HuH-7.5 (cell line): ENCODE results near the gene HRH3.

Experiments used
- DNase-seq: peaks from one replicate; pipeline ENCODE4 v3.0.0; 2011; ENCODE audit warnings: low spot score

HRH3 gene

DNA sequence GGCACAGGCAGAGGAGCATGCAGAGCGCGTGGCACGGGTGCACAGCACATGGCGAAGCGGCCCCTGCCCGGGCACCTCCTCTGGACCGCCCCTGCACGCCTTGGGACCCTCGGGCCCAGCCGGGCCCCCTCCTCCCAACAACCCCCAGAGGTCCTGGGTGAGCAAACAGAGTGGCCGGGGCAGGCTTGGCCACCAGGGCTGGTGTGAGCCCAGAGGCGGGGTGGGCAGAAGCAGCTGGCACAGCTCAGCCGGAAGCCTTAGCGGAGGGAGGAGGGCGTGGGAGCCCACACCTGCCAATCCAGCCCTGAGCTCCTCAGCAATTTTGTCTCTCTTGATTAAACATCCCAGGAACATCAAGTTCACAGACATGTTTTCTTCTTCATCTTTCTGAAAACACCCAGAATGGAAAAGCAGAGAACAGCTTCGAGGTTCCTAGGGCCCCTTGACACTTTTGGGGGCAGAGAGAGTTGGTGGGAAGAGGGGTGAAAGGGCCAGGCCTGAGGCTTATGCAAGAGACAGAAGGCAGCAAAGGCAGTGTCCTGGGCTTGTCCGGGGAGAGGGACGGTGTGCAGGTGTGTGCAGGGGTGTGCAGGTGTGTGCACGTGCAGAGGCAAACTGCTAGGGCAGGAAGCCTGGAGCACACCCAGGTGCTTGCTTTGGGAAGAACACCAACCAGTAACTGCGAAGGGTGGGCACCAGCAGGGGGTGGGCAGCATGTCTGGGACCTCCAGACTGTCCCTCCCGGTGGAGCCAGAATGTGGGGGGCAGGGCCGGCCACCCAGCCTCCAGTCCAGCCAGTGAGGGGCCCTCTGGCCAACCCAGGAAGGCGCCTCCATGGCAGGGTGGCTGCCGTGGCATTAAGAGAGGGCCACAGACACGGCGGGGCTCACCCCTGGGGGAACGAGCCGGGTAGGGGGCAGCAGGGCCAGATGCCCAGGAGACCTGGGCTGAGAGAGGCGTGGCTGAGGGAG, 4.8 kb downstream of the HRH3 start:
- DNase-seq, result no peak

DNA sequence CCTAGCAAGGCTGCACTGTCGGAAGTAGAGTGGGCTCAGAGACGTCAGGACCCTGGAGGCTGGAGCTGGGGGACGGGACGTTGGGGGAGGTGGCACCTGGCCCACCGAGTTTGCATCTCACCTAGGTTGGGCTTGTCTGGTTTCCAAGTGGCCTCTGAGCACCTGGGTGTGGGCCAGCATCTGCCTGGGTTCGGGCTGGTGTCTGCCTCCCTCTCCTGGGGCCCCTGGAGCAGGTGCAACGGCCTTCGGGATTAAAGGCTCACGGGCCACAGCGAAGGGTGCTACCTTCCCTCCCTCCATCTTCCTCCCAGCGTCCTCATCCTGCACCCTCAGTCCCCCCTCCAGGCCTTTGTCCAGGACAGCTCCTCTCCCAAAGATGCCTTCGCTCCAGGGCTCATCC, 6.0 kb downstream of the HRH3 start:
- no peak for DNase-seq

DNA sequence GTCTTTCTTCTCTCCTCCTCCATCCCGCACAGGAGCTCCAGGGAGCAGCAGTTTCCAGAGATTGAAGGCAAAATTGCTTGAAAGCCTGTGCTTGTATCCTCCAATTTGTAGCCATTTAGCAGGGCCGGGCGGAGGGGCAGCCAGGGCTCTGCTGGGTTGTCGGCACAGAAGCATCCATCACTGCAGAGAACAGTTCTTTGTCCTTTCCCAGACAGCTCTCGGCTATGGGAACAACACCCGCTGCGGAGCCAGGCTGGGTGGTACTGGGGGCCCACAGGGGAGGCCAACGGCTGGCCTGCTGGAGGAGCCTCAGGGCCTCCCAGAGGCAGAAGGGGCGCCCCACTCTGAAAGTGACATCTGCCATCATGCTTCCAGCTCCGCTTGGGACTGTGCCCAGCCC, 7.8 kb downstream of the HRH3 start:
- no peak for DNase-seq

DNA sequence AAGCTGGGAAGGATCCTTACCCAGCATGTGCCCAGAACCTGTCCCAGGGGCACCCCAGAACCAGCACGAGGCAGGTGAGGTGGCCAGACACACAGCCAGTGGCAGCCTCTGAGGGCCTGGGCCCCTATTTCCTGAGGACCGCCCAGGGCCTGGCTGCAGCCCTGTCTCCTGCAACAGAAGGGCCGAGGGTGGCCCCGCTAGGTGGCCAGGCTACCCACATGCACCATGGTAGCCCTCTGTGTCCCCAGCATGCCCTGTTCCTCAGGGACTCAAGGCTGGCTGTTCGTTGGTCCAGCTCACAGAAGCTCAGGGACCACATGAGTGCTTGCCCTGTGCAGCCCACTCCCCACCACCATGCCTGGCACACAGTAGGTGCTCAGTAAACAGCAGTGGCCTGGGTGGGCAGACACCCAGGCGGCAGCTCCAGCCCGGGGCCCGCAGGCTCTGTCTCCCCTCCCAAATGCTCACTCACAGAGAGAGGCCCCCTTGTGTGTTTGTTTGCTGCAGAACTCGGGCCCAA, 8.2 kb downstream of the HRH3 start:
- DNase-seq, result no peak

DNA sequence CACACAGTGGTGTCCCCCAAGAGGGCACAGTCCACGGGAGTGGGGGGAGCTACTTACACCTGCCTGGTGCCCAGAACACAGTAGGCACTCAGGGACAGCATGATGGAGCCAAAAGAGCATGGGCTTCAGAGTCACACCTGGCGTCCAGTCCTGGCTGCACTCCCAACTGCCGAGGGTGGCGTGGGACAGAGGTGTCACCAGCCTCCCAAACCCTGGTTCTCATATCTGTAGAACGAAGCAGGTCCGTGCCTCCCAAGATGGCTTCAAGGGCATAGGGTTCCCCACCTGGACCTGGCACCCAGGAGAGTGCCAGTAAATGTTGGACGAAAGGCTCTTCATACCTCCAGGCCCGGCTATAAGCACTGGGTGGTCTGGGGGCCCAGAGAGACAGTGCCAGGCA, 8.9 kb downstream of the HRH3 start:
- DNase-seq, result no peak

DNA sequence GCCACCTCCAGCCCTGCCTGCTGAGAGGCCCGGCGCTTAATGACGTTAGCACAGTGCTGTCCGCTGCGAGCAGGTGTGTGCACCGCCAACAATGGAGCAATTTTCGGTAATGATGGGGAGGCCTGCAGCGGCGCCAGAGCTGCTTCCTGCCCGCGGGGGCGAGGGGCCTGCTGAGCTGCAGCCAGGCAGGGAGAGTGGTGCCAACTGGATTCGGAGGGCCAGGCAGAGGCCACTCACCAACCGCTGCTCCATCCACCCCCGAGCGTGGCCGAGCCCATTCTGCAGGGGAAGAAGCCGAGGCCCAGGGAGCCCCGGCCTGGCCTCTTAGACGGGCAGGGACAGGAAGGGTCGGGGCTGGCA, 9.6 kb downstream of the HRH3 start:
- DNase-seq, result no peak

DNA sequence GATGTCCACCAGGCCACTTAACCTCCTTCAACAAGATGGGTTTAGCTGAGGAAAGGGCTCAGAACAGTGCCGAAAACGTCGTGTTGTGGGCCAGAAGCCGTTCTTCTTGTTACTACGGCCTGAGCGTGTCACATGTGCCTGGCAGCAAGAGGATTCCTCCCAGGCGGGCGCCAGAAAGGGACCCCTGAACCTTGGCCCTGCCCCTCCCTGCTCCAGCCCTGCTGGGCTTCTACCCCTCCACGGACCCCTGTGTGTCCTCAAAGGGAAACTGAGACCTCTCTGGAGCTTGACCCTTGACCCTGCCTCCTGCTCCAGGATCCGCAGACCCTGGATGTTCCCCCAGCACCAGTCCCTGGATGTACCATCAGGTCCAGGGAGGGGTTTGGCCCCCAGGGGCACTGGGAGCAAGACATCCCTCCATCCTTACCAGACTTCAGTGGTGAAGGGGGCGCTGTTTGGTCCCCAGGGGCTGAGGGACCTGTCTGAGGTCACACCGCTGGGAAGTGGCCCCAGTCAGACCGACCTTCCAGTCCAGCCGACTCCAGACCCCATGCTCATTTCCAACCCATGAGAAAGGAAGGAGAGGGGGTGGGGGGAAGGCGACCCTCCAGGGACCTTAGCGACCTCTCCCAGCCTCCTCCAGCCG, 10.1 kb downstream of the HRH3 start:
- no peak for DNase-seq

DNA sequence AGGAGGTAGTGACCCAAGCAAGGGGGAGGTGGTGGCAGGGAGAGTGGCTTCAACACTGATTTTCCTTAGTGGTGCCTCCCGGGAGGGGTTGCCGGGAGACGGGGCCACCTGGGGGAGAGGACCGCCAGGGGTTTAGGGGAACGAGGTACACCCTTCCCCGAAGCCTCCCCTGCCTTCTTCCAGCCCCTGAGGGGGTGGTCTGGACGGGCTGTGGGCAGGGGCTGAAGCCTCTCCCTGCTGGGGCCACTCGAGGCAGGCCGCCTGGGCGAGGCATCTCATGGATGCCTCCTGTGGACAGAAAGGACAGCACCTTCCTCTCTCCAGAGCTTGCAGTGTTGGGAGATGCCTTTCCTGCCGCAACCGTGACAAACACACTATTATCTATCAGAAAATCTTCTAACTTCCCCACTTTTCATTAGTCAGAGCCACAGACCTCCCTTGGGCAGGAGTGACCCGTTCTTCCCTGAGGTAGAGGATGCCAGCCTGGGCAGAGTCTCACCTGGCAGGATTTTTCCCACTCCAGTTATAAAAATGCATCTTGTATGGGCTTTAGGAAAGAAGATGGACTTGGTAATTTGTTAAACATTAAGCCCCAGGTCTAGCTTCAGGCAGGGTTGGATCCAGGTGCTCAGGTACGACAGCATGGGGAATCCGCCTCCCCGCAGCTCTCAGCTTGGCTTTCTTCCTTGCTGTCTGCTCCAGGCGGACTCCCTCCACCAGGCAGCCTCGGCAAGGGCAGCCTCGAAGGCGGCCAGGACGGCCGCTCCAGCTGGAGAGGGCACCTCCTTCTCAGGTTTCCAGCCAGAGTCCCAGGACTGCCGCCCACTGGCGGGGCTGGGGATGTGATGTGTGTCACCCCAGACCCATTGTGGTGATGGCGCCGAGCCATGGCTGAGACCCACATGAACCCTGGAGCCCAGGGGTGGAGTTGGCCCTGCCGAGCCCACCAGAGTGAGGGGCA, 11.0 kb downstream of the HRH3 start:
- DNase-seq, result no peak

DNA sequence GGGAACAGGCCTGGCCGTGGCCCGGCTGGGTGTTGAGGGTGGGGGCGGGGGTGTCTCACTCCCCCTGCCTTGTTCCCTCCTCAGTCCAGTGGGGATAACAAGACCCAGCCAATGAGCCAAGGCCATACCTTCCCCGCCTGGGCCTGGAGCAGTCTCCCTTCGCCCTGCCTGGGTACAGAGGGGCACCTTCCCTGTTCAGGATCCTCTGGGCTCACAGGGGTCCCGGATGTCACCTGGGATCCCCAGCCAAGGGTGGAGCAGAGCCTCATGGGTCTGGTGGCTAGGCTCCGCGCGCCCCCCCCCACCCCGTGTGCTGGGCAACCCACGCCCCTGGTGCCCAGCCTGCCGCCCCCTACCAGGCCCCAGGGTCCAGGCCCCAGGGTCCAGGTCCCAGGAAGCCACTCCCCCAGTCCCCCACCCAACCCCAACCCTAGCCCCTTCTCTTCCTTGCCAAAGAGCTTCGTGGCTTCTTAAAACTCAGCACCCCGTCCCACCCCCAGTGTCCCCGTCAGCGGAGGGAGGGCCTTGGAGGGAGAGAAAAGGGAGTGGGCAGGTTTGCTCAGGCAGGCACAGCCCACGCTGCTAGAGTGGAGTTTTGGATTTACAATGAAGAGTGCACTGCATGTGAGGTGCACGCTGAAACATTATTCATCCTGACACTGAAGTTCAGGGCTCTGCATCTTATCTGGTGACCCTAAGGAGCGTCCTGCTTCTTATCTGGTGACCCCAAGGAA, 11.8 kb downstream of the HRH3 start:
- DNase-seq, result no peak

DNA sequence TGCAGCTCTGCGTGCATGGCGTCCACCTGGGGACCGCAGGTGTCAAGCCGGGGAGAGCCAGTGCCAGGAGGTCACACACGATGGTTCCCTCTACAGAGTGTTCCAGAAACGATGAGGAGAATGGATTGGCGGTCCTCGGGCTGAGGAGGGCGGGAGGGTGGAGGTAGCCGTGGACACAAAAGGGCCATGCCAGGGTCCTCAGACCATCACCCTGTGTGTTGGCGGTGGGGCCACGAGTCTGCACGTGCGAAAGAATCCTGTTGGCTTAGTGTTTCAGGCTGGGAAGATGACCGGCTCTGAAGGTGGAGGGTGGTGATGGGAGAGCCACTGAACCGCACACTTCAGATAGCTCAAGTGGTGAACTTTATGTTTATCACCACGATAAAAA, 13.7 kb downstream of the HRH3 start:
- no peak for DNase-seq

DNA sequence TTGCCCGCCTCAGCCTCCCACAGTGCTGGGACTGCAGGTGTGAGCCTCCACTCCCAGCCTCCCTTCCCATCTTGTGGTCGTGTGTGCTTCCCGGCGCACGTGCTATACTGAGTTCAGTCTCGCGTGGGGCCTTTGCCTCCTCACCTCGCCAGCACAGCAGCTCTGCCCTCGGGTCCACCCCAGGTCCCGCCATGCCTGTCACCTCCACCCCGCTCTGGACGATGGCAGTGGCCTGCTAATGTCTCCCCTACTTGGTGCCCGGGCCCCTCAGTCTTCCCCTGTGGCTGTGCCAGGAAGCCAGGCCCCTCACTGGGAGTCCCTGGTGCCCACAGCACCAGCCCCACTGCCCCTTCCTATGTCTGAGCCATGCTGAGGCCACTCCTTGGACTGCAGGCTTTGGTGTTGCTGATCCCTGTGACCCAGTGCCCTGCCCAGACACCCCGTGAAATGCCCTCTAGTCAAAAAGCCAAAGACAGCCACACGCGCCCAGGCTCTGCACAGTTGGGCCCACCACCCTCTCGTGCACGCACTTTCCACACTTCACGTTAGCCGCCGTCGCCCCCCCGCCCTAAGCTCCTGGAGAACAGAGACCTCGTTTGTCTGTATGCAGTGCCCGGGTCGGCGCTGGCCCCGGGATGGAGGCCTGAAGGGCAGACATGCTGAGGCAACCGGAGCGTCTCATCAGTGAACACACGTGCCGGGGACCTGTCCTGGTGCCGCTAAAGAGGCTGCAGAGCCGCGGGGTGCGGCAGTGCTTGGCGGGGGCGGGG, 14.3 kb downstream of the HRH3 start:
- no peak for DNase-seq

DNA sequence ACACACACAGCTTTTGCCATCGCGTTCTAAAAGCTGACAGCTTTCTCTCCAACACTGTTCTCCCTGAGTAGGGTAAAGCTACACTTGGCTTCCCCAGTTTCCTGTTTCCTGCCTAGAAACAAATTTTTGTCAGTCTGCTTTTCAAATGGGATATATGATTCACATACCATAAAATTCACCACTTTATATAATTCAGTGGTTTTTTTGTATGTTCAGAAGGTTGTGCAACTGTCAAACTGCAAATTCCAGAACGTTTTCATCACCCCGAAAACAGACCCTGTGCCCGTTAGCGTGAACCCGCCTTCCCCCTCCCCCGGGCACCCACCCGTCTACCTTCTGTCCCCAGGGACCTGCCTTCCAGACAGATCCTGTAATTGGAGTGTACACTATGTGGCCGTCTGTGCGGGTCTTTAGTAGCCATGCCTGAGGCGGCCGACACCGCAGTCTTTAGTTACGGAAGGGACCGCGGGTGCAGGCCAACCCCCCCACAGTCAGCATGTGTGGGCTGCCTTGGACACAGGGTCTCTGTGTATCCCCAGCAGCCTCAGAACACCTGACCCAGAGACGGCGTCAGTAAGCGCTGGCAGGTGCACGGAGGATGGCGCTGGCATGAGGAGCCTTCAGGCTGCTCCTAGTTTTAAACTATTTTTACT, 16.6 kb downstream of the HRH3 start:
- no peak for DNase-seq

DNA sequence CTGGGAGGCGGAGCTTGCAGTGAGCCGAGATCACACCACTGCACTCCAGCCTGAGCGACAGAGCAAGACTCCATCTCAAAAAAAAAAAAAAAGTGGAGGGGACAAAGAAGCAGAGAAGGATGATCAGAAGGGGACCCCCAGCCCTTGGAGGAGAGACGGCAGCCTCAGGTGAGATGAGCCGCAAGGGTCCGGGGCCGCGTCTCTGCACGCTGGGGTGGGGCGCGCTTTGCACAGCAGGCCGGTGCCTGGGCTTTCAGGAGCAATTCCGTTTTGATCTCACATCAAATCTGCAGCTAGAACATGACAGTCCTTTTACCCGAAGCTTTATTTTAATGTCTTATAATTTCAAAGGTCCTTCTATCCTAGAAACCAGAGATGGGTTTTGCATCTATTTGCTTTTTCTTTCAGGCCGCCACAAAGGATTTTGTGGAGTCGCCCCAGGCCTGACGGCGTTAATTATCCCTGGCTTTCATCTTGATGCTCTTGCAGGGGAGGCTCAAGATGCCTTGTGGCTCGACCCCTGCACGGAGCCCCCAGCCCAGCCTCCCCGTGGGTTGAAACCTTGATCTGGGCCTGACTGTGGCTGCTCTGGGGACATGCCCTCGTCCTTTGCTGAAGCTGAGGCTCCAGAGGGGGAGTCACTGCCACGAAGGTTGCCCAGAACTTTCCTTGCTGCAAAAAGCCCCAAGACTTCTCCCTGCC, 17.3 kb downstream of the HRH3 start:
- DNase-seq, result no peak

DNA sequence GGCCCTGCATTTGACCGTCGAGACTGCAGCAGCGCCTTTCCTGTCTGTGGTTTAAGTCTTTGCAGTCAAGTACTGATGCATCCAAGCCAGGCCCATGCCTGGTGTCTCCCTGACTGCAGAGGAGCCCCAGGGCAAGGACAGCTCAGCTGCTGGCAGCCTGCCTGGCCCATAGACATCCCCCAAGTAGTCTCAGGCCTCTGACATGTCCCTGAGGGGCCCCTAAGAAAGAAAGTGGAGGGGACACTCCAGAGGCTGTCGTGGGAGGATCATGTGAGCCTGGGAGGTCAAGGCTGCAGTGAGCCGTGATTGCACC, 18.0 kb downstream of the HRH3 start:
- no peak for DNase-seq

DNA sequence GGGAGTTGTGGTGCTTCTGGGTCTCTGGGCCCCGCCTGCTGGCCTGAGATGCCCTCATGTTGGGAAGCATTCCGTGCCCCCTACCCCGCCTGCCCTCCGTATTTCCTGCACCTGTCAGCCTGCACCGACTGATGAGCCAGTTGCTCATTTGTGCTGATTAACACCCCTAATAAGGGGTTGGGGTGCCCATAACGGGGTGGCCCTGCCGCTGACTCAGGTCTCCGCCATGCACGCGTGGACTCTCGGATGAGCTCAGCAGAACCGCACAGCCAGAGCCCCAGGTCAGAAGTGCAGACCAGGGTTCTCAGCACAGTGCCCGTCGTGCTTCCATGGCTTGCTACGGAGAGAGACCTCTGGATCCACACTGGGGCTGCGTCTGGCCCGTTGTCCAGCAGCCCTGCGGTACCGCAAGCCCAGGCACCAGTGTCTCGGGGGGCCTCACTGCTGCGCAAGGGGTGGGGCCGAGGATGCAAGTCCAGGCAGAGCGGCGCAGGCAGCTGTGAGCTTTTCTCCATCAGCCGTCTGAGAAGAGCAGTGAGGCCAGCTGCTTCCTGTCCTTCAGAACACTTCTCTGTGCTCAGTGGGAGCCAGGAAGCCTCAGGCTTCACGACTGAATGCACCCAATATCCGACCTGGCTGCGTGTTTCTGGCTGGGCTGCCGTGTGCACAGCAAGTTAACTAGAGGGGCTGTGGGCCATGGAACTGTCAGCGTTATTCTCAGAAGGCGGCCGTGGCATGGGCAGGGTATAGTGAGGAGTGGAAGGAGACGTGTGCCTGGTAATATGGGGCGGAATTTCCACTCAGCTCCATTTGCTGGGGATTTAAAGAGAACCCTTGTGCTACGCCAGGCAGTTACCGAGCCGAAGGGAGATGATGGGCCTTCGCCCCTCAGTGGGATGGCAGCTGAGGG, 18.6 kb downstream of the HRH3 start:
- no peak for DNase-seq

DNA sequence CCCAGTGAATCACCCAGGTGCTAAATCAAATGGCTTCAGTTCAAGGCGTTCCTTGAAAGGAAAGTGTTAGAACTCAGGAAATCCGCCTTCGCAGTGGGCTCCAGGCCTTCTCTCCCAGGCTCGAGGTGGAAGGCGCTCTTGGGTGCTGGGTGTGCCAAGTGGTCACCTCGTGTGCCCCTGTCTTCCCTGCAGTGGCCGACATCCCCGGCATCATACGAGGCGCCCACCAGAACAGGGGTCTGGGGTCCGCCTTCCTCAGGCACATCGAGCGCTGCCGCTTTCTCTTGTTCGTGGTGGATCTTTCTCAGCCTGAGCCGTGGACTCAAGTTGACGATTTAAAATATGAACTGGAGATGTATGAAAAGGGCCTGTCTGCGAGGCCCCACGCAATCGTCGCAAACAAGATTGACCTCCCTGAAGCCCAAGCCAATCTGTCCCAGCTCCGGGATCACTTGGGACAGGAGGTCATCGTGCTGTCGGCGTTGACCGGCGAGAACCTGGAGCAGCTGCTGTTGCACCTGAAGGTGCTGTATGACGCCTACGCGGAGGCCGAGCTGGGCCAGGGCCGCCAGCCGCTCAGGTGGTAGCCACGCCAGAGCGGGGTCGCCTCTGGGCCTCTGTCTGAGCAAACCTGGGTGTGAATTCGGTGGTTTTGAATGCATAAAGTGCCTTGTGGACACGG, 19.4 kb downstream of the HRH3 start:
- no peak for DNase-seq

DNA sequence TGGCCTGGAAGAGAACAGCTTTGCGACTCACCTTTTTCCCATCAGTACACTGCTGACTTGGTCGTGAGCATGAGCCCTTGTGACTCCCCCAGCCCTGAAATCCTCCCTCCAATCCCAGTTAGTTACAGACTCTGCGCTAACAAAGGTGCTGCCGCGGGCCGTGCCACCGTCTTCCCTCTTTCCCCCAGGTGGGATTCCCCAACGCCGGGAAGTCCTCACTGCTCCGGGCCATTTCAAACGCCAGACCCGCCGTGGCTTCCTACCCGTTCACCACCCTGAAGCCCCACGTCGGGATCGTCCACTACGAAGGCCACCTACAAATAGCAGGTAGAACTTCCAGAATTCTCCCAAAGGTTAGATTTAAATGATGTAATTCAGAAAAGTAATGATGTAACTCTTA, 21.1 kb downstream of the HRH3 start:
- no peak for DNase-seq

DNA sequence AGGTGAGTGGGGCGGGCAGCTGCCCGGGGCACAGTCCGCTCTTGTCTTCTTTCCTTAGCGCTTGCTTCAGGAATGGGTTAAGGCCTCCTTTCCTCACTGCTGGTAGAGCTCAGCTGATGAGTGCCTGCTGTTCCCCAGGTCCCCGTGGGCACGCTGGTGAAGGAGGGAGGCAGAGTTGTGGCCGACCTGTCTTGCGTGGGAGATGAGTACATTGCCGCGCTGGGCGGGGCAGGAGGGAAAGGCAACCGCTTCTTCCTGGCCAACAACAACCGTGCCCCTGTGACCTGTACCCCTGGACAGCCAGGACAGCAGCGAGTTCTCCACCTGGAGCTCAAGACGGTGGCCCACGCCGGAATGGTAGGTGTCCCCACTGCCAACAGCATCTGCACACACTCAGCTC, 21.6 kb downstream of the HRH3 start:
- no peak for DNase-seq
